HG02870 (cell line): ENCODE measurements around the gene FAT3.

Experiments
- ATAC-seq: cut with Tn5 transposase; IDR thresholded peaks from one replicate; pipeline ENCODE4 v1.9.1; 2021; ENCODE audit warnings: mild to moderate bottlenecking, moderate library complexity; ENCODE audit not compliant: unreplicated experiment

FAT3 gene

DNA sequence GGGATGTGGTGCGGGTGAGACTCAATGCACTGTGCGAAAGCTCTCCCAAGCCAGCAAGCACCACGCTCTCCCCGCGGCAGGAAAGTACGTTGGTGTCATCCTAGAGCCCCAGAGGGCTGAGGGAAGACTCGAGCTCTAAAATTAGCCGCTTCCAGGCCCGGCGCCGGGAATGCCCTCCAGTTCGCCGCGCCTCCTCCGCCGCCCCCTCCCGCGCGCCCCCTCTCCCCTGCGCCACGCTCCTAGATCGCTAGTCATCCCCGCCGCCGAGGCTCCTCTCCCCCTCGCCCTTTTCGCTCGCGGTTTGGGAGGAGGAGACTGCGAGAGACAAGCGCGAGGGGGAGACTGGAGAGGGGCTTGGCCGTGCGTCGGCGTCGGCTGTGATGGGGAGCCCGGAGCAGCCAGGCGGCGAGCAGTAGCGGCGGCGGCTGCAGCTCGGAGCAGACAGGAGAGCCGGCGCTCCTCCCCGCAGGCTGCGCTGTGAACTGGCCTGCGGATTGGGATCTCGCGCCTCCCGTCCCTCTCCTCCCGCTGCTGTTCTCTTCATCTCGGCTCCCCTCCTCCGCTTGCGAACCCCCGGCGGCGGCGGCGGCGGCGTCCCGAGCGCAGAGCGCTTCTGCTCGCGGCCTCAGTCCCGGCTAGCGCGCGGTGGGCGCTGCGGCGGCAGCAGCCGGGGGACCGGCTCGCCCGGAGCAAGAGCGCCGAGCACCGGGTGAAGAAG is at the start of gene FAT3:
TSS of gene FAT3 (plus strand) at position 412 of the 718 bp plus-strand sequence. CDS start 127,295 bp downstream, outside the sequence.
- no peak for ATAC-seq

DNA sequence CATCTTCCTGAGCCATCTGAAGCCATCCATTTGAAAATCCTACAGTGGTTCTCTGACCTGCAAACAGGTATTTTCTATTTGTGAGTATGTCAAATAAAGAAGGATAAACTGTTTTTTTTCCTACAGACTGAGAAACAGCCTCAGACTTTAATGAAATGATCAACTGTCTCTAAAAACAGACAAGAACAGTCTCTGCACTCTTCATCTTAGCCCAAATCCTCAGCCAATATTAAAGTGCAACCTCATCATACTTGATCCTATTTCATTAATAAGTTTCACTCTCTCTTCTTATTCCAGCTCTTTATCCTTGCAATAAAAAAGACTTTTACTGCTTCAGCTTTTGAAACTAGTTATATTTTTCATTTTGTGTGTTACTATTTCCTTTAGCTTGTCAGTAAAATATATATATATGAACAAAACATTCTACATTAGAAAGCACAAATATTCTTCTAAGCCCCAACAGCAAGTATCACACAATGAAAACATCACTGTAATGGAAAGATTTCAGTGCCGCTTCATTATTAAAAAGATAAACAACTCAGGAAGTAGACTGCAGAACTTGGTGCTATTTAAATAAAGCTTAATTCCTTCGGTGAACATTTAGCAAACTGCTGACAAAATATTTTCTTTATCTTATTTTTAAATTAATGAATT is 45.5 kb upstream of the FAT3 start:
- no peak for ATAC-seq

DNA sequence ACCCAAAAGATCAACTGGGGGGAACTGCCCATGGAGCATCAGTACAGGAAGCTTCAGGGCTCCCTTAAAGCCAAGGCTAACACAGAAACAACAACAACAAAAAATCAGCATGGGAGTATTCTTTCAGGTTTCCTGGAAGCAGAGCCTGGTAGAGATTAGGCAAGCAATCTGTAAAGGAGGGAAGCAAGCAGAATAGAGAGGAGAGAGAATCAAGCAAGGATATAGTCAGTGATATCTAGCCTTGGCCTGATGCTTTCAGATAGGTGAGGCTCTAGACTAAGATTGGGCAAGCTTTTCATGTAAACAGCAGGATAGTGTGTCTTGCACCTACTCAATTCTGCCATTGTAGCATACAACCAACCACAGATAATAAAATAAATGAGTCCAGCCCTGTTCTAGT is 44.4 kb upstream of the FAT3 start:
- no peak for ATAC-seq

DNA sequence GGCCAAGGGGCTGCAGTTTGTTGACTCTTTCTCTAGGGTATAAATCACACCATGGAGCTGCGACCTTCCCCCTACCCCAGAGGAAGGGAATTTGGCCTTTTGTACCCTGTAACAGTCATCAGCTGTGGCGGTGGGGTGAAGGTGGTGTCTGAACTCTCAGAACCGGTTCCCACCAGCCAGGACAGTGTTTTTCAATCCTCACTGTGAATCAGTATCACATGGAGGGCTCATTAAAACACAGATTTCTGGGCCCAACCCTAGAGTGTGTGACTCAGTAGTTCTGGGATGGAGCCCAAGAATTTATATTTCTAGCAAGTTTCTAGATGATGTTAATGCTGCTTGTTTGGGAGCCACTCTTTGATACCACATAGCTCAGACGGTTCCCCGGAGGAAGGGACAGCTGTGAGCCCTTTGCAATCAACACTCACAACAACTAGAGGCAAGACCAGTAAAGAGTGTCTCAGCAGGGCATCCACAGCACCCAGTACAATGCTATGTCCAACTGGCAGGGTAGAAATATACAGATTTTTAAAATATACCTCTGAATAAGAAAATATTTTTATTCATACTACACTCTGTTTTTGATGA is 43.9 kb upstream of the FAT3 start:
- no peak for ATAC-seq

DNA sequence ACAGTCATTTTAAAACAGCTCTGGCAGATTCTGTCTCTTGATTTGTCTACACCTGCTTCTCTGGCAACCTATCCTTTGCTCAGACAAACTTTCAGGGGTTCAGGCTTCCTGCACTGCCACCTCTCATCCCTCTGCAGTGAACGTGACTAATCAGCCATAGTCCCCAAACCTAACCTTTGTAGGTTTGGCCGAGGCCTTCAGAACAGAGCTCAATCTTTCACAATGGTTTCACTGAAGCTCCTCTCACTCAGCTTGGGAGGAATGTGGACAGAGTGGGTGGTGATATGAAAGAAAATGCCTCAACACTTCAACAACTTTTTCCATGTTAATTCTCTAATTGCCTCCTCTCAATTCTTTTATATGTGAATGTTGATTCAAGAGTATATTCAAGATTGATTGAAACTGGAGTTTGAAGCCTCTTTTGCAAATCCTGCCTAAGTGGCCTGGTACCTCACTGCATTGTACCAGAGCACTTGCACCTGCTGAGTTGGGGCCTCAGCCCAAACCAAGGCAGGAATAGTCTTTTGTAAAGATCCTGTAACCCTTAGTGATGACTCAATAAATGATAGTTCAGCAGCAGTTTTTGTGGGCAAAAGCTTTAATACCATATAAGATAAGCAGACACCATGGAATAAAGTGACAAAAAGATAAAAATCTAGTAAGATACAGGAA is 33.9 kb upstream of the FAT3 start:
- no peak for ATAC-seq

DNA sequence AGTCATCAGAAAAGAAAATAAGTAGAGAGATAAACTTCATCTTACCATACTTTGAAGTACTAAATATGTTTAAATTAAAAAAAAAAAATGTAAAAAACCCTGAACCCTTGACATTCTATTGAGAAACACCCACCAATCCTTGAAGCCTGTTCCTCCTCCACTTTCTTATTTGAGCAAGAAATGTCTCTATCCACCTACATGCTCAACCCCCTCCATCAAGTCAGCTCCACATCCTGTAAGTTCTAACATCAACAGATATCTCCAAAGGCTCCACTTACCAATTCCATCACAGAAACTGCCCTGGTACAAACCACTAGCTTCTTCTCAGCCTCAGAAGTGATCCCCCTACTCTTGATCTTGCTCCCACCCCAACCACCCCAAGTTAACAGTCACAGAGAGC is 32.5 kb upstream of the FAT3 start:
- no peak for ATAC-seq

DNA sequence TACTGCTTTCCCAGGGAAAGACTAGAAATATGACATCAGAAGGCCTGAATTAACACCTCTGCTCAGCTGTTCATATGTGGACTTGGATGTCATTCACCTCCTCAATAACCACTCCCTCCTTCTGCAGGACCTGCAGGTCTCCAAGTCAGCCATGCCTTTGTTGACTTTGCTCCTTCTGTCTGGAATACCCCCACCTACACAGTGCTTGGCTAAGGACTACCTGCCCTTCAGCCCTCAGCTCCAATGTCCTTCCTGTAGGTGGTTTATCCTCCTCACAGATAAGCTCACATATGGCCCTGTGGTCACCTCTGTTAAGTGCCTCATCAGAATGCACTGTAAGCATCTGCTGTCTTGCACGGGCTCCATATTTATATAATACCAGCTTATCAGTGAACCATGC is 26.4 kb upstream of the FAT3 start:
- ATAC-seq, result no peak

DNA sequence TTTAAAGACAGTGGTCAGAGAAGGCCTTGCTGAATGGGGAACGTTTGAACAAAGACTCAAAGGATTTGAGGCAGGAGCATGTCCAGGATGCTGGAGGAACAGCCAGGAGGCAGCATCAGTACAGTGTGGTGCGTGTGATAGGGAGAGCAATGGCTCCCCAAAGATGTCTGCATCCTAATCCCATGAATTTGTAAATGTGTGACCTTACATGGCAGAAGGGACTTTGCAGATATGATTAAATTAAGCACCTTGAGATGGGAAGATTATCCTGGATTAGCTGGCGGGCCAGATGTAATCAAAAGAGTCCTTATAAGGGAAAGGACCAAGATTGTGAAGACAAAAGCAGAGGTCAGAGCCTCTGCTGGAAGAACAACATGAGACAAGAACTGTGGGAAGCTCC is 24.6 kb upstream of the FAT3 start:
- ATAC-seq, result no peak

DNA sequence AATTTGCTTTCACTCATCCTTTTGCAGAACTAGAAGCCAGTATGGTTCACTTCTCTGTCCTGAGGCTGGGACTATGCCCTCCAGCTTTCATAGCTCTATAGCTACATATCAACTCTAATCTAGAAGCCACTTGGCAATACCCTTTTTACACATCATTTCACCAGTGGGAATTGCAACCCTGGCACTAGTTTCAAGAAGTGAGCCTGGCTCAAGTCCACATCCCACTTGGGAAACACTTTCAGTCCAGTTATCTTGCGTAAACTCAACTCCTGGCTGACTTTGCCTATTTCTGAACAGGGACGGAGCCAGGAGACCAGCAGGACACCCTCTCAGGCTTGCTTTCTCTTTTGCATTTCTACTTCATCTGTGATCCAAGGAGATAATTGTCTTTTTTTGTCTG is 19.9 kb upstream of the FAT3 start:
- ATAC-seq, result no peak

DNA sequence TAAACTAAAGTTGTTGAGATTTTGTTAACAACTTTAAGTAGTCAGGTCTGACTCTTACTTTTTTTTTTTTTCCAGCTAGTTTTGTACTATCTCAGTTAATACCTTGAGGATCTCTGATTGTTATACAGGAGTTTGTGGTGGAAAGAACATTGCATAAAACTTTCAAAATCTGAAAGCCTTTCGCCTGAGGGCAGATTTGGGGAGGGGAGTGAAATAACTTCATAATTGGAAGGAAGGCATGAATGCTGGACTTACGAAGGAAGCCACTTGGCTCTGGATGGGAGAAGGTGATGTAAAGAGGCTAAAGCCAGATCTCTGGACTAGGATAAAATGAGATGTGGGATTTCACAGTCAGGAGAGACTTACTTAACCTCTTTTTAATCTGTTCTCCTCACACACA is 18.2 kb upstream of the FAT3 start:
- ATAC-seq, result no peak

DNA sequence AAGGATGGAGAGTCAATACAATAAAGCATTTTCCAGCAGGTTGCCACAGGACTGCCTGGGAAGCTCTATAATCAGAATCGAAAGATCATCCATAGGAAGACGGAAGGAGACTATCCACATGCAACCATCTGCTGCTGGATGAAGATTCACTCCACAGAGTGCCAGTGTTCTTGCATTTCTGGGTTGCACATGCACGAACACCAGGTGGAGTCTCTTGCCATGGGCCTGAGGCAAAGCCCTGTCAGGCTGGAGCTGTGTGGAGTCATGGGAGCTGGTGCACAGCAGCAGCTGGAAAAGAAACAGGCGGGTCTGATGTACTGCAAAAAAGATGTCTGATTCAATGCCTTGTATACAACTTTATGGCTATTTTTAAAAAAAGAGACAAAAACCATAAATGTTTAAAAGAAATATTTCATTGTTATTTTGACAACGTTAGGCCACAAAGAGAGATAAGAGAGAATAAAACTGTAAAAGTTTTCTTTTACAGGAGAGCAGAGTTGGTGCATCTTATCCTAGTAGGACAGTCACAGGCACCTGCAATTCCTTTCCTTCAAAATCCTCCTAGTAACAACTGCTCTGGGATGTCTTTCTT is 12.9 kb upstream of the FAT3 start:
- no peak for ATAC-seq

DNA sequence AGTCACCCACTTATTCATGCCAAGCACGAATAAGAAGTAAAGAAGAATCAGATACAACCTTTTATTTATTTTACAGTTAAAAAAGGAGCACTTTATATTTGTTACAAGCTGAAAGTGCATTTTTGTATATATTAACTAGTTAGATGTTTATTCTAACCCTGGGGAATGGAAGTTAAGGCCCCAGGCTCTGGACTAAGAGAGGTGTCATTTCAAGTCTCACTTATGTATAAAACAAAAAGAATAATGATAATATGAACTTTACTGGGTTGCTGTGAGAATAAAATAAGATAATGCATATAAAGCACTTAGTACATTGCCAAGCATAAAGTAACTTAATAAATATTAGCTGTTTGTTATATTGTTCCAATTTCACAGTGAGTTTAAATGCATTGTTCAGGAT is 12.1 kb upstream of the FAT3 start:
- no peak for ATAC-seq

DNA sequence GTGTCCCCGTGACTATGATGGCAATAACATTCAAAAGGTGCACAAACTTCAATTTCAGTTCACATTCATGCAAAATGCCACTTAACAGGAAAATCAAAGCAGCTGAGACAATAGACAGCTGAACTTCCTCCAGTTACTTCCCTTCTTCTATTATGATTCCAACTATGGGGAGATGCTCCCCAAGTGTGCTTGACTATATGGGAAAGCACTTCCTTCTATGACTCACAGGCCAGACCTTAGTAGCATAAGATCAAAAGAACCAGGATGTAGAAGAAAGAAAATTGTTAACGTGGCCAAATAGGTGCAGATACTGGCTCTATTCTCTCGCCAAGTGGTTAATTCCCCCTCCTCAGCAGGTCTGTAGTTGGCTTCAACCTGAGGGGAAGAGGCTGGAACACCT is 7.8 kb upstream of the FAT3 start:
- ATAC-seq, result no peak

DNA sequence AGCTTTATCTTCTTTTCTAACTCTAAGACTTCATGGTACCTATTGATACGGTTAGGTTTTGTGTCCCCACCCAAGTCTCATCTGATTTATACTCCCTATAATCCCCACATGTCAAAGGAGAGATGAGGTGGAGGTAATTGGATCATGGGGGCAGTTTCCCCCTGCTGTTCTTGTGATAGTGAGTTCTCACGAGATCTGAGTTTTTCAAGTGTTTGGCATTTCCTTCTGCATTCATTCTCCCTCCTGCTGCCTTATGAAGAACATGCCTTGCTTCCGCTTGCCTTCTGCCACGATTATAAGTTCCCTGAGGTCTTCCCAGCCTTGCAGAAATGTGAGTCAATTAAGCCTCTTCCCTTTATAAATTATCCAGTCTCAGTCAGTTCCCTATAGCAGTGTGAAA is 5.1 kb upstream of the FAT3 start:
- ATAC-seq, result no peak

DNA sequence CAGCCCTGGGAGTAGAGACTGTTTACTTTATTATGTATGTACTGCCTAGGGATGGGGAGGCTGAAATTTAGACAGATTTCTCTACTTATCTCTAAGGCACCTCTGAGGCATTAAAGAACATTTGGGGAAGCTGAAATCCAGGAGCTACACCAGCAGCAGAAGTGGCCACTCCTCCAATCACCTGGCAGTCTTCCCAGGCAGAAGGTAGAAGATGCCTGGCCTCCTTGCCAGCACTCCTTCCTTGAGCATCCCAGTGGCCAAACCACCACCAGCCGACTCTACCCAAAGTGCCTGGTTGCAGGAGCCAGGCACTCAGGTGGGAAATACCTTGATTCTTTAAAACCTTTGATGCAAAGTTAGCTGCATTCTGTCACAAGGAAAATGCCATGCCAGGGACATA is 1.9 kb upstream of the FAT3 start:
- no peak for ATAC-seq

DNA sequence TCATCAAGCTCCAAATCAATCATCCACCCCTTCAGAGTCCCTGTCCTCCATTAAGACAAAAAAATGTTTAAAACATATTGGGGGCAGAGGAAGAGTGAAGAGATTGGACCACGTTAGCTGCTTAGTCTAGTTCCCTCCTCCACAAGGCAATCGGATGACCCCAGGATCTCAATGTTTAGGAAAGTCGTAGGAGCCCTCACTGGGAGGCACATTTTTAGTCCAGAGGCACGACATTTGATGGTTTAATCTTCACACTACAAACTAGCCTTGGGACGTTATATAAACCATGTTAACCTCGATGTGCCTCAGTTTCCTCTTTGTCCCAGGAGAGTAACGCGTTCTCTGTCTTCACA is 588 bp upstream of the FAT3 start:
- ATAC-seq, result no peak

DNA sequence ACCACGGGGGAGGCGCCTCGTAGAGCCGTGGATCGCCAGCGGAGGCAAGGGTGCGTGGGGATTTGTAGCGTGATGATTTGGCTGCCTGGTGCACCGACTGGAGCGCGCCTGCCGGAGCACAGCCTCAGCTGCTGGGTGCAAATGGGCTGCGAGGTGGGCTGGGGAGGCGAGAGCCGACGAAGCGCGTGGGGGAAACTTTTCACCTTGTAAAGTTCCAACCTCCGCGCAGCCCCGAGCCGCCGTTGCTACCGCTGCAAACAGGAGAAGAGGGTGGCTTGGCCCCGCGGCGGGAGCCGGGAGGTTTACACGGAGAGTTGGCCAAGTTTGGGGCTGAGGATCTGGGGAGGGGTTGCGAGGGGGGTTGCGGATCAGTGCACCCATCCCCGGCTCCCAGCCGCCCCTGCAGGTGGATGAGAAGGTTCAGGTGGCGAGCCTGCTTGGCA is 528 bp downstream of the FAT3 start:
- ATAC-seq, result no peak

DNA sequence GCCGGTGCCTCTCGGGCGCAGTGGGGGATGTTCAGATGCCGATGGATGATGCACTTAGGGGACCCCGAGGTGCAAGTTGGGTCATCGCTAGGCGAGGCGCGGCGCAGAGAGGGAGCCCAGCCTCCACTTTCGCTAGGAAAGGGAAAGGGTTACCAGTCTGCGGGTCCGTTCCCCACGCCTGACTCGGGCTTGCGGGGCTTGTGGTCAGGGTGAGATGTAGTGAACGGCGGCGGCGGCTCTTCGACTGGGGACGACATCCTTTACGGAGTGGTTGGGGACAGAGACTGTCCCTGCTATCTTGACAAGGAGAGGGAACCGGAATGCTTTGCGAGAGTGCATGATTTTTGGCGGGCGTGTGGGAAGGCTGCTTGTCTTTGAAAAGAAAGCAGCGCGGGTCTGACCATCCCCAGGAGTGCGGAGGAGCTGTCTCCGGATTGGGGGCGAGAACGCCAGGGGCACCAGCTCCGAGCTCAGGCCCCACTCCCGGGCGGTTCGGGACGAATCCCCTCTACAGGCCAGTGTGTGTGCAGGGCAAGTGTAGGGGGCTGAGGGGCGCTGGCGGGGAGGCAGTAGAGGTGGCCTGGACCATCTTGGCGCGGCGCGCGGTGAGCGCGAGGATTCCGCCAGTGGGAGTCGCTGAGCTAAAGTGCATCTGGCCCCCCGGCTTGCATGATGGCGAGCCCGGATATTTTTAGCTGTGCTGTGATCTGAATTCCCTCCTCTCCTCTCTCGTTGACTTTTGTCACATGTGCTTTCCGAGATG is 1.1 kb downstream of the FAT3 start:
- ATAC-seq, result no peak

DNA sequence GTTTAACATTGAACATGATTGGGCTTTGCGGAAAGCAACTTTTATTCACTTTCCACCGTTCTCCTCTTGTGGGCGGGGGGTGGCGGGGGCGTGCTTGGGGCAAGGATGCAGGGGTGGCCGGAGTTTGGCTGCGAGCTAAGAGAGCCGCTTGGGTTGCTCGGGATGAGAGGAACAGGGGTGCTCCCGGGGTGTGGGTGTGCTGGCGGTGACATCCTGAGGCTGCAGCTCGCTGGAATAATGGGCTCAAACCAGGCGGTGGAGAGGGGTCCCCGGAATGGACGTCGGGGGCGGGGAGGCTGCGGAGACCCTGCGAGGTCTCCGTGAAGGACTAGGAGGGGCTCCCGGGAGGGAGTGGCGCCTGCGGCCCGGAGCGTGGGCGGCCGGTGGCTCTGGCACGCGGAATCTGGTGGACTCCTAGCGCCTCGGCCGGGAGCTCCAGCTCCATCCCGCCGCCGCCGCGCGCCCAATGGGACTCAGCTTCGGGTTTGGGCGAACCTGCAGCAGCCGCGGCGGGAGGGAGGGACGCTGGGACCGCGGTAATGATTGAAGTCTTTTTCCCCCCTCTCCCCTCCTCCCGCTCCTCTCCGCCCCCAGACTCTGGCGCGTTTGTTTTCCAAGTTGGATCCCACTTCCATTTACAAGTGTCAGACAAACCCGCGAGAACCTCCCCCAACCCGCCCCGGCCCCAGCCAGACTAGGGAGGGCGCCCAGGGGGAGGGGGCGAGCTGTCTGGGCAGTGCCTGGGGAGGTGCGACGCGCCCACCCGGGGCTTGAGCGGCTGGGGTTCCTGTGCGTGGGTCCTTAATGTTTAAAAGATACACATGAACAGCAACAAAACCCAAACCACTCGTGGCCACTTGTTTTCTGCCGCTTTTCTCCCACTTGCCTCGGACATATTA is 2.0 kb downstream of the FAT3 start:
- no peak for ATAC-seq
